ENCODE data around the gene SMCO4. TPM values are rescaled to one million over a fixed set of nuclear protein-coding genes. Genes with fewer than 3 reads are reported as not detected.

SMCO4 gene
- total and polyA plus RNA-seq, 2 experiments from 2014 or later, result 42.2 to 49.0 TPM

DNA sequence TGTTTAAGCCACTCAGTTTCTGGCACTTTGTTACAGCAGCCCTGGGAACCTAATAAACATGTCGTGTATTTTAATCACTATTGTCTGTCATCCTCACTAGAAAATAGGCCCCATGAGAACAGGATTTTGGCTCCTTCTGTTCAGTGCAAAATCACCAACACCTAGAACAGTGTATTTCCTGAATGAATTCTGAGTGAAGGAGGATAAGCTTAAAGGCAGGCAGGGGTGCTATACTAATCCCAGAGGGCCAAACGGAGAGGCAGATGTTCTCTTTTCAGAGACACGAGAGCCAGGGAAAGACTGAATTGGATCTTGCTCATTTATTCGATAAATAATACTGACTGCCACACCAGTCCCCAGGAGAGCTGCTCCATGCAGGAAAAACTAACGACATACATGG, 10.4 kb downstream of the SMCO4 start (continued):
- TF ChIP-seq, protein P1, sequence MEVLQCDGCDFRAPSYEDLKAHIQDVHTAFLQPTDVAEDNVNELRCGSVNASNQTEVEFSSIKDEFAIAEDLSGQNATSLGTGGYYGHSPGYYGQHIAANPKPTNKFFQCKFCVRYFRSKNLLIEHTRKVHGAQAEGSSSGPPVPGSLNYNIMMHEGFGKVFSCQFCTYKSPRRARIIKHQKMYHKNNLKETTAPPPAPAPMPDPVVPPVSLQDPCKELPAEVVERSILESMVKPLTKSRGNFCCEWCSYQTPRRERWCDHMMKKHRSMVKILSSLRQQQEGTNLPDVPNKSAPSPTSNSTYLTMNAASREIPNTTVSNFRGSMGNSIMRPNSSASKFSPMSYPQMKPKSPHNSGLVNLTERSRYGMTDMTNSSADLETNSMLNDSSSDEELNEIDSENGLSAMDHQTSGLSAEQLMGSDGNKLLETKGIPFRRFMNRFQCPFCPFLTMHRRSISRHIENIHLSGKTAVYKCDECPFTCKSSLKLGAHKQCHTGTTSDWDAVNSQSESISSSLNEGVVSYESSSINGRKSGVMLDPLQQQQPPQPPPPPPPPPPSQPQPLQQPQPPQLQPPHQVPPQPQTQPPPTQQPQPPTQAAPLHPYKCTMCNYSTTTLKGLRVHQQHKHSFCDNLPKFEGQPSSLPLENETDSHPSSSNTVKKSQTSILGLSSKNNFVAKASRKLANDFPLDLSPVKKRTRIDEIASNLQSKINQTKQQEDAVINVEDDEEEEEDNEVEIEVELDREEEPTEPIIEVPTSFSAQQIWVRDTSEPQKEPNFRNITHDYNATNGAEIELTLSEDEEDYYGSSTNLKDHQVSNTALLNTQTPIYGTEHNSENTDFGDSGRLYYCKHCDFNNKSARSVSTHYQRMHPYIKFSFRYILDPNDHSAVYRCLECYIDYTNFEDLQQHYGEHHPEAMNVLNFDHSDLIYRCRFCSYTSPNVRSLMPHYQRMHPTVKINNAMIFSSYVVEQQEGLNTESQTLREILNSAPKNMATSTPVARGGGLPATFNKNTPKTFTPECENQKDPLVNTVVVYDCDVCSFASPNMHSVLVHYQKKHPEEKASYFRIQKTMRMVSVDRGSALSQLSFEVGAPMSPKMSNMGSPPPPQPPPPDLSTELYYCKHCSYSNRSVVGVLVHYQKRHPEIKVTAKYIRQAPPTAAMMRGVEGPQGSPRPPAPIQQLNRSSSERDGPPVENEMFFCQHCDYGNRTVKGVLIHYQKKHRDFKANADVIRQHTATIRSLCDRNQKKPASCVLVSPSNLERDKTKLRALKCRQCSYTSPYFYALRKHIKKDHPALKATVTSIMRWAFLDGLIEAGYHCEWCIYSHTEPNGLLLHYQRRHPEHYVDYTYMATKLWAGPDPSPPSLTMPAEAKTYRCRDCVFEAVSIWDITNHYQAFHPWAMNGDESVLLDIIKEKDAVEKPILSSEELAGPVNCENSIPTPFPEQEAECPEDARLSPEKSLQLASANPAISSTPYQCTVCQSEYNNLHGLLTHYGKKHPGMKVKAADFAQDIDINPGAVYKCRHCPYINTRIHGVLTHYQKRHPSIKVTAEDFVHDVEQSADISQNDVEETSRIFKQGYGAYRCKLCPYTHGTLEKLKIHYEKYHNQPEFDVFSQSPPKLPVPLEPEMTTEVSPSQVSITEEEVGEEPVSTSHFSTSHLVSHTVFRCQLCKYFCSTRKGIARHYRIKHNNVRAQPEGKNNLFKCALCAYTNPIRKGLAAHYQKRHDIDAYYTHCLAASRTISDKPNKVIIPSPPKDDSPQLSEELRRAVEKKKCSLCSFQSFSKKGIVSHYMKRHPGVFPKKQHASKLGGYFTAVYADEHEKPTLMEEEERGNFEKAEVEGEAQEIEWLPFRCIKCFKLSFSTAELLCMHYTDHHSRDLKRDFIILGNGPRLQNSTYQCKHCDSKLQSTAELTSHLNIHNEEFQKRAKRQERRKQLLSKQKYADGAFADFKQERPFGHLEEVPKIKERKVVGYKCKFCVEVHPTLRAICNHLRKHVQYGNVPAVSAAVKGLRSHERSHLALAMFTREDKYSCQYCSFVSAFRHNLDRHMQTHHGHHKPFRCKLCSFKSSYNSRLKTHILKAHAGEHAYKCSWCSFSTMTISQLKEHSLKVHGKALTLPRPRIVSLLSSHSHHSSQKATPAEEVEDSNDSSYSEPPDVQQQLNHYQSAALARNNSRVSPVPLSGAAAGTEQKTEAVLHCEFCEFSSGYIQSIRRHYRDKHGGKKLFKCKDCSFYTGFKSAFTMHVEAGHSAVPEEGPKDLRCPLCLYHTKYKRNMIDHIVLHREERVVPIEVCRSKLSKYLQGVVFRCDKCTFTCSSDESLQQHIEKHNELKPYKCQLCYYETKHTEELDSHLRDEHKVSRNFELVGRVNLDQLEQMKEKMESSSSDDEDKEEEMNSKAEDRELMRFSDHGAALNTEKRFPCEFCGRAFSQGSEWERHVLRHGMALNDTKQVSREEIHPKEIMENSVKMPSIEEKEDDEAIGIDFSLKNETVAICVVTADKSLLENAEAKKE (CRISPR knock-in tag; IDR thresholded peaks at IDR 0.05), result no peak
- TF ChIP-seq, protein P2, sequence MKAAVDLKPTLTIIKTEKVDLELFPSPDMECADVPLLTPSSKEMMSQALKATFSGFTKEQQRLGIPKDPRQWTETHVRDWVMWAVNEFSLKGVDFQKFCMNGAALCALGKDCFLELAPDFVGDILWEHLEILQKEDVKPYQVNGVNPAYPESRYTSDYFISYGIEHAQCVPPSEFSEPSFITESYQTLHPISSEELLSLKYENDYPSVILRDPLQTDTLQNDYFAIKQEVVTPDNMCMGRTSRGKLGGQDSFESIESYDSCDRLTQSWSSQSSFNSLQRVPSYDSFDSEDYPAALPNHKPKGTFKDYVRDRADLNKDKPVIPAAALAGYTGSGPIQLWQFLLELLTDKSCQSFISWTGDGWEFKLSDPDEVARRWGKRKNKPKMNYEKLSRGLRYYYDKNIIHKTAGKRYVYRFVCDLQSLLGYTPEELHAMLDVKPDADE (IDR thresholded peaks at IDR 0.05), result no peak
- TF ChIP-seq CREB1 (CRISPR knock-in tag; IDR thresholded peaks at IDR 0.05; ENCODE audit: low read depth), result no peak

DNA sequence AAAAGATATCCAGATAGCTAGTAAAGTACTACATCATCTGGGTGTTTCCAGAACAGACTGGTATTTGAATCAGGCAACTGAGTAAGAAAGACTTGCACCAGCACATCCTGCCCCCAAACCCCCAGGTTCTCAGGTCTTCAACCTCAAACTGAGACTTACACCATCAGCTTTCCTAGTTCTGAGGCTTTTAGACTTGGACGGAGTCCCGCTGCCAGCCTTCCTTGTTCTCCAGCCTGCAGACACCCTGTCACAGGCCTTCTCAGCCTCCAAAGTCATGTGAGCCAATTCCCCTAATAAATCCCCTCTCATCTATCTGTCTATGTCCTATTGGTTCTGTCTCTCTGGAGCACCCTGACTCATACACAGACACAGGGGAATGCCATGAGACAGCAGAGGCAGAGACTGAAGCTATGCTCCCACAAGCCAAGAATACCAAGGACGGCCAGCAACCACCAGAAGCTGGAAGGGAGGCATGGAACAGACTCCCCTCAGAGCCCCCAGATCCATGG, 10.9 kb downstream of the SMCO4 start:
- Mint-ChIP-seq H3K27ac (peak overlapping the region; percentile 24), H3K4me3 (no peak overlapping the region), H3K9me3 (peaks cover 2% of the 10 kb centered on the region), H3K4me1 (peaks cover 71% of the 10 kb centered on the region), H3K27me3 (ENCODE audit: insufficient read depth, low read depth, poor library complexity) (peaks cover 10% of the 10 kb centered on the region), H3K36me3 (ENCODE audit: low read depth) (peaks cover 13% of the 10 kb centered on the region)
- Histone ChIP-seq H3K79me2 (replicated peaks; ENCODE audit: insufficient read depth) (peaks cover 85% of the 10 kb centered on the region), H3K27ac (ENCODE audit: low read depth) (no peak overlapping the region), H3K9me2 (ENCODE audit: insufficient read depth) (0 out of 2 replicates have a peak, but pooled peaks cover 2% of the 10 kb centered on the region), H3K36me3 (ENCODE audit: insufficient read depth) (no peaks in the 10 kb centered on the region), H4K20me1 (replicated peaks; ENCODE audit: insufficient read depth) (peaks cover 7% of the 10 kb centered on the region), H3K4me2 (no peak overlapping the region), H3F3A (replicated peaks; ENCODE audit: low read depth) (no peaks in the 10 kb centered on the region), H3K27me3 (ENCODE audit: insufficient read depth) (no peaks in the 10 kb centered on the region), H2AFZ (no peak overlapping the region), H3K4me1 (ENCODE audit: insufficient read depth) (peaks cover 33% of the 10 kb centered on the region), H3K4me3 (no peak overlapping the region)
- ATAC-seq (no peak), DNase-seq (ENCODE audit: low spot score) (no peak)
- TF ChIP-seq ZNF331 (CRISPR knock-in tag; IDR thresholded peaks at IDR 0.05; ENCODE audit: low read depth) (no peak), EZH2phosphoT487 (IDR thresholded peaks at IDR 0.05; ENCODE audit: unreplicated experiment) (no peak), CREB1 (CRISPR knock-in tag; IDR thresholded peaks at IDR 0.05; ENCODE audit: low read depth) (no peak)
- TF ChIP-seq, protein P1 (CRISPR knock-in tag; IDR thresholded peaks at IDR 0.05), result no peak

Measured in GM23338 (cell line).